GM18505 (cell line): ENCODE results near the gene PLCH1.
"Not testable (repeated sequence)": the region's sequence is repeated elsewhere in the genome, so short reads cannot be mapped to it uniquely, and the experiment has no call there.

Source experiments
- ATAC-seq: cut with Tn5 transposase; IDR thresholded peaks from one replicate; pipeline ENCODE4 v1.9.1; 2021; ENCODE audit not compliant: unreplicated experiment
- POLR2A ChIP-seq: IDR thresholded peaks from 4 replicates; pipeline ENCODE4 v1.6.1; 2011; ENCODE audit warnings: borderline replicate concordance; ENCODE audit not compliant: insufficient read depth, insufficient read length; ENCODE audit errors: extremely low read depth

Gene PLCH1

GRCh38 chr3:155416500-155417118 lies 328.3 kb downstream of the PLCH1 start:
- no peak for TF ChIP-seq POLR2A
- no peak for ATAC-seq

- no peak for TF ChIP-seq POLR2A
- ATAC-seq = no peak
Measured at GRCh38 chr3:155412904-155413303, 332.0 kb downstream of the PLCH1 start.

- no peak for TF ChIP-seq POLR2A
Measured at GRCh38 chr3:155411500-155412223, 333.2 kb downstream of the PLCH1 start.

GRCh38 chr3:155409336-155409735 lies 335.5 kb downstream of the PLCH1 start:
- no peak for ATAC-seq
- no peak for TF ChIP-seq POLR2A

More at GRCh38 chr3:155411500-155412223, 333.2 kb downstream of the PLCH1 start:
- ATAC-seq = no peak

GRCh38 chr3:155407971-155408370 lies 336.9 kb downstream of the PLCH1 start:
- no peak for TF ChIP-seq POLR2A
- no peak for ATAC-seq

GRCh38 chr3:155407331-155407730 lies 337.5 kb downstream of the PLCH1 start:
- no peak for ATAC-seq
- TF ChIP-seq POLR2A = no peak

GRCh38 chr3:155404486-155404885 lies 340.4 kb downstream of the PLCH1 start:
- TF ChIP-seq POLR2A = no peak
- ATAC-seq = no peak

- no peak for ATAC-seq
- TF ChIP-seq POLR2A = no peak
Measured at GRCh38 chr3:155402656-155403055, 342.2 kb downstream of the PLCH1 start.

- TF ChIP-seq POLR2A = no peak
- no peak for ATAC-seq
Measured at GRCh38 chr3:155398046-155398445, 346.8 kb downstream of the PLCH1 start.

- not testable (repeated sequence) for ATAC-seq
Measured at GRCh38 chr3:155394896-155395295, 350.0 kb downstream of the PLCH1 start.

- no peak for TF ChIP-seq POLR2A
- ATAC-seq = no peak
Measured at GRCh38 chr3:155394240-155394639, 350.6 kb downstream of the PLCH1 start.

GRCh38 chr3:155393316-155393715 lies 351.6 kb downstream of the PLCH1 start:
- no peak for TF ChIP-seq POLR2A
- ATAC-seq = no peak

- TF ChIP-seq POLR2A = no peak
Measured at GRCh38 chr3:155392138-155392537, 352.7 kb downstream of the PLCH1 start.

GRCh38 chr3:155391551-155391958 lies 353.3 kb downstream of the PLCH1 start:
- ATAC-seq = no peak

More at GRCh38 chr3:155392138-155392537, 352.7 kb downstream of the PLCH1 start:
- no peak for ATAC-seq

GRCh38 chr3:155391104-155391503 lies 353.8 kb downstream of the PLCH1 start:
- no peak for ATAC-seq
- no peak for TF ChIP-seq POLR2A

More at GRCh38 chr3:155391551-155391958, 353.3 kb downstream of the PLCH1 start:
- no peak for TF ChIP-seq POLR2A

GRCh38 chr3:155390351-155390750 lies 354.5 kb downstream of the PLCH1 start:
- no peak for TF ChIP-seq POLR2A
- no peak for ATAC-seq
